SK-N-SH (cell line): ENCODE measurements around the gene HTN1. TPM values are rescaled to one million over a fixed set of nuclear protein-coding genes. Genes with fewer than 3 reads are reported as not detected.

Source experiments
- CTCF ChIA-PET: fragments of 300-600, 350-600 bp; formaldehyde crosslinking; extraction: SDS; loops from one replicate; lab custom pipeline; 2021; lab: Yijun Ruan, JAX
- POLR2A ChIA-PET: fragments of 350-600 bp; sonication (Branson Sonifier 250); formaldehyde crosslinking; extraction: SDS; loops from one replicate; lab custom pipeline; 2020; ENCODE audit warnings: antibody characterized with exemption, inconsistent platforms; lab: Yijun Ruan, JAX
- DNase-seq: peaks from one replicate; pipeline ENCODE4 v3.0.0; 2012
- H2AFZ ChIP-seq: fragments of 200-600 bp; sonication (generic); 2 replicates; pipeline ENCODE4 v1.8.1; 2016; ENCODE audit warnings: antibody characterized with exemption, mild to moderate bottlenecking, low read depth
- H3F3A ChIP-seq: fragments of 200-600 bp; sonication (generic); replicated peaks from 2 replicates; pipeline ENCODE3; 2016; ENCODE audit warnings: antibody characterized with exemption, mild to moderate bottlenecking; ENCODE audit not compliant: insufficient read depth
- H3K27ac ChIP-seq, 2 experiments: fragments of 200-500 bp in 1 of 2; fragments of 200-600 bp in 1 of 2; sonication (Bioruptor generic) in 1 of 2; sonication (generic), shearing (Covaris generic) in 1 of 2; 2 replicates each; pipeline versions ENCODE4 v1.5.1 to v1.6.1; 2014 to 2016; ENCODE audit warnings: low read depth in 2 of 2, inconsistent platforms in 1 of 2, low read length in 1 of 2, mild to moderate bottlenecking in 1 of 2, mixed read lengths in 1 of 2
- H3K27me3 ChIP-seq: fragments of 200-600 bp; sonication (generic), shearing (Covaris generic); 2 replicates; pipeline ENCODE4 v1.6.1; 2016; ENCODE audit warnings: mixed run types; ENCODE audit not compliant: insufficient read depth
- H3K36me3 ChIP-seq, 2 experiments: fragments of 200-500 bp in 1 of 2; fragments of 200-600 bp in 1 of 2; sonication (Bioruptor generic) in 1 of 2; sonication (generic) in 1 of 2; replicated peaks in 1 of 2; 2 replicates each; pipeline versions ENCODE3 to v1.5.1; 2014 to 2016; ENCODE audit warnings: low read length in 1 of 2, mild to moderate bottlenecking in 1 of 2; ENCODE audit not compliant: insufficient read depth in 2 of 2, control insufficient read depth in 1 of 2
- H3K4me1 ChIP-seq, 2 experiments: fragments of 200-500 bp in 1 of 2; fragments of 200-600 bp in 1 of 2; sonication (Bioruptor generic) in 1 of 2; sonication (generic), shearing (Covaris generic) in 1 of 2; 2 replicates each; pipeline versions ENCODE4 v1.5.1 to v1.6.1; 2014 to 2016; ENCODE audit warnings: low read depth in 1 of 2, low read length in 1 of 2, mixed run types in 1 of 2; ENCODE audit not compliant: insufficient read depth in 2 of 2, control insufficient read depth in 1 of 2
- H3K4me2 ChIP-seq: fragments of 200-600 bp; sonication (generic), shearing (Covaris generic); 2 replicates; pipeline ENCODE4 v1.6.1; 2017; ENCODE audit warnings: mixed run types
- H3K4me3 ChIP-seq, 2 experiments: fragments of 200-500 bp in 1 of 2; fragments of 200-600 bp in 1 of 2; sonication (Bioruptor generic) in 1 of 2; sonication (generic), shearing (Covaris generic) in 1 of 2; 2 replicates each; pipeline versions ENCODE4 v1.5.1 to v1.8.1; 2014 to 2016; ENCODE audit warnings: low read depth in 2 of 2, inconsistent platforms in 1 of 2, low read length in 1 of 2, mild to moderate bottlenecking in 1 of 2, mixed read lengths in 1 of 2, moderate library complexity in 1 of 2
- H3K79me2 ChIP-seq: fragments of 200-600 bp; sonication (generic); 2 replicates; pipeline ENCODE4 v1.8.1; 2017; ENCODE audit warnings: mild to moderate bottlenecking; ENCODE audit not compliant: insufficient read depth
- H3K9ac ChIP-seq: fragments of 200-600 bp; sonication (generic); 2 replicates; pipeline ENCODE4 v1.6.1; 2017; ENCODE audit warnings: mixed run types
- H3K9me2 ChIP-seq: fragments of 200-600 bp; sonication (generic); 2 replicates; pipeline ENCODE4 v1.6.1; 2017; ENCODE audit warnings: mixed run types
- H3K9me3 ChIP-seq: fragments of 200-600 bp; sonication (generic); 2 replicates; pipeline ENCODE4 v1.6.1; 2017; ENCODE audit warnings: mixed run types, mild to moderate bottlenecking, moderate library complexity
- H4K20me1 ChIP-seq: fragments of 200-600 bp; sonication (generic); 2 replicates; pipeline ENCODE4 v1.6.1; 2017; ENCODE audit warnings: mild to moderate bottlenecking, mixed run types; ENCODE audit not compliant: insufficient read depth
- ELF1 ChIP-seq: IDR thresholded peaks from 2 replicates; pipeline ENCODE4 v1.4.0; 2012
- EP300 ChIP-seq, 2 experiments: IDR thresholded peaks; 2 replicates each; pipeline versions ENCODE4 v1.4.0 to v1.6.1; 2012; ENCODE audit warnings: borderline replicate concordance in 1 of 2, low read depth in 1 of 2, low read length in 1 of 2
- FOXJ3 ChIP-seq: sonication (generic); formaldehyde crosslinking; IDR thresholded peaks from 2 replicates; pipeline ENCODE4 v1.5.1; 2020; ENCODE audit warnings: mild to moderate bottlenecking, missing genetic modification reagents
- FOXM1 ChIP-seq: IDR thresholded peaks from 2 replicates; pipeline ENCODE4 v1.4.0; 2012; ENCODE audit warnings: low read depth, mild to moderate bottlenecking
- GABPA ChIP-seq: IDR thresholded peaks from 2 replicates; pipeline ENCODE4 v1.4.0; 2012; ENCODE audit warnings: low read depth, mild to moderate bottlenecking
- GATA2 ChIP-seq: sonication (generic); formaldehyde crosslinking; IDR thresholded peaks from 2 replicates; pipeline ENCODE4 v1.5.0; 2020; ENCODE audit warnings: mild to moderate bottlenecking, missing genetic modification reagents
- MEF2A ChIP-seq: IDR thresholded peaks from 2 replicates; pipeline ENCODE4 v1.4.0; 2012; ENCODE audit warnings: low read depth, borderline replicate concordance
- RAD21 ChIP-seq: IDR thresholded peaks from 2 replicates; pipeline ENCODE4 v1.6.1; 2012; ENCODE audit warnings: mild to moderate bottlenecking, low read length
- RCOR1 ChIP-seq: fragments of 150-350 bp; IDR thresholded peaks from 2 replicates; pipeline ENCODE4 v1.6.1; 2017; ENCODE audit warnings: antibody characterized with exemption, low read length
- RFX5 ChIP-seq: IDR thresholded peaks from 2 replicates; pipeline ENCODE4 v1.6.1; 2012; ENCODE audit warnings: mild to moderate bottlenecking, improper control_type of control experiment, low read length
- RXRA ChIP-seq: IDR thresholded peaks from 2 replicates; pipeline ENCODE4 v1.4.0; 2012; ENCODE audit warnings: low read depth, mild to moderate bottlenecking, borderline replicate concordance
- SIN3A ChIP-seq: IDR thresholded peaks from 2 replicates; pipeline ENCODE4 v1.6.1; 2012; ENCODE audit warnings: low read depth, mild to moderate bottlenecking, low read length, moderate library complexity, borderline replicate concordance
- SMC3 ChIP-seq: IDR thresholded peaks from 2 replicates; pipeline ENCODE4 v1.6.1; 2012; ENCODE audit warnings: low read depth, low read length, improper control_type of control experiment
- TAF1 ChIP-seq: IDR thresholded peaks from 2 replicates; pipeline ENCODE4 v1.6.1; 2012; ENCODE audit warnings: low read depth, mild to moderate bottlenecking, low read length, moderate library complexity, borderline replicate concordance
- TCF12 ChIP-seq: IDR thresholded peaks from 2 replicates; pipeline ENCODE4 v1.4.0; 2012
- USF1 ChIP-seq: IDR thresholded peaks from 2 replicates; pipeline ENCODE4 v1.4.0; 2012; ENCODE audit warnings: low read depth, borderline replicate concordance
- USF2 ChIP-seq: fragments of 150-350 bp; IDR thresholded peaks from 2 replicates; pipeline ENCODE4 v1.6.1; 2017; ENCODE audit warnings: antibody characterized with exemption, low read length, low read depth, borderline replicate concordance
- YY1 ChIP-seq: IDR thresholded peaks from 2 replicates; pipeline ENCODE4 v1.4.0; 2012; ENCODE audit warnings: low read depth, mild to moderate bottlenecking
- WGBS: methylation state at CpG from one replicate; pipeline ENCODE4 v1.1.6; 2017; ENCODE audit warnings: low lambda C conversion rate; 5-methylcytosine and 5-hydroxymethylcytosine counted together
- polyA plus RNA-seq, 3 experiments: library from polyadenylated mRNA; depleted of rRNA; stranded (reverse); fragments of >200 nt; gene quantifications; 2 replicates each; pipeline ENCODE4 v1.2.3, GENCODE V29; 2012
- TF ChIP-seq, protein P1 (sequence below): fragments of 150-350 bp; IDR thresholded peaks from 2 replicates; pipeline ENCODE4 v1.6.1; 2016; ENCODE audit warnings: mild to moderate bottlenecking, low read depth, low read length
- TF ChIP-seq, protein P2 (sequence below): IDR thresholded peaks from 2 replicates; pipeline ENCODE4 v1.4.0; 2012; ENCODE audit warnings: low read depth, borderline replicate concordance

Gene HTN1
- polyA plus RNA-seq, 1 of the 3 experiments (the other 2 are of a cell fraction), result not detected

DNA sequence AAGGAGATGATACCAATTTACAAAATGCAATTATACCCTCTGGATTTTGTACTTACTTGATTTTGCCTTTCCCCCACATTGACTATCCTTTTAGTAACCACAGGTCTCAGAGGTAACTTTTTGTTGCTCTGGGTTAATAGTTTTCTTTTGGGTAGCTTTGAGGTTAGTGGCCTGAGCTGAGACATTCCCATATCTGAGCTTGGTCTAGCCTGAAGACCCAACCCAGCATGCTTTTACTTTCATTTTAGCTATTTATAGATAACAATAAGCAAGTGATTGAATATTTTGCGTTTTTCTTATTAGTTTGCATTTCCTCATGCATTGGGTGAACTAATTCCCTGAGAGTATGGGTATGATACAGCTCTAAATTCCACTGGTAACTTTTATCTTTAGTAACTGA is 11.8 kb downstream of the HTN1 start:
- Histone ChIP-seq H3K27me3 (no peaks in the 10 kb centered on the region), H3K4me1 (no peaks in the 10 kb centered on the region), H3K79me2 (no peaks in the 10 kb centered on the region), H3K36me3 (no peaks in the 10 kb centered on the region), H2AFZ (no peak overlapping the region), H3K4me2 (no peak overlapping the region), H3K9ac (no peak overlapping the region), H3K4me3 (no peak overlapping the region), H3F3A (no peaks in the 10 kb centered on the region), H4K20me1 (no peaks in the 10 kb centered on the region), H3K27ac (no peak overlapping the region), H3K9me2 (no peaks in the 10 kb centered on the region), H3K9me3 (no peaks in the 10 kb centered on the region)
- POLR2A ChIA-PET, result no interaction called here
- no peak for DNase-seq
- CTCF ChIA-PET, result no interaction called here
- TF ChIP-seq RXRA (no peak), ELF1 (no peak), EP300 (IDR thresholded peaks at IDR 0.05; ENCODE audit: borderline replicate concordance in 1 of 2, low read depth in 1 of 2, low read length in 1 of 2) (no peak), RAD21 (no peak), TAF1 (no peak), RCOR1 (no peak), GABPA (no peak), GATA2 (no peak), FOXJ3 (no peak), YY1 (no peak), TCF12 (no peak)
- TF ChIP-seq, protein P1, sequence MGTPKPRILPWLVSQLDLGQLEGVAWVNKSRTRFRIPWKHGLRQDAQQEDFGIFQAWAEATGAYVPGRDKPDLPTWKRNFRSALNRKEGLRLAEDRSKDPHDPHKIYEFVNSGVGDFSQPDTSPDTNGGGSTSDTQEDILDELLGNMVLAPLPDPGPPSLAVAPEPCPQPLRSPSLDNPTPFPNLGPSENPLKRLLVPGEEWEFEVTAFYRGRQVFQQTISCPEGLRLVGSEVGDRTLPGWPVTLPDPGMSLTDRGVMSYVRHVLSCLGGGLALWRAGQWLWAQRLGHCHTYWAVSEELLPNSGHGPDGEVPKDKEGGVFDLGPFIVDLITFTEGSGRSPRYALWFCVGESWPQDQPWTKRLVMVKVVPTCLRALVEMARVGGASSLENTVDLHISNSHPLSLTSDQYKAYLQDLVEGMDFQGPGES, result no peak
- TF ChIP-seq, protein P2, sequence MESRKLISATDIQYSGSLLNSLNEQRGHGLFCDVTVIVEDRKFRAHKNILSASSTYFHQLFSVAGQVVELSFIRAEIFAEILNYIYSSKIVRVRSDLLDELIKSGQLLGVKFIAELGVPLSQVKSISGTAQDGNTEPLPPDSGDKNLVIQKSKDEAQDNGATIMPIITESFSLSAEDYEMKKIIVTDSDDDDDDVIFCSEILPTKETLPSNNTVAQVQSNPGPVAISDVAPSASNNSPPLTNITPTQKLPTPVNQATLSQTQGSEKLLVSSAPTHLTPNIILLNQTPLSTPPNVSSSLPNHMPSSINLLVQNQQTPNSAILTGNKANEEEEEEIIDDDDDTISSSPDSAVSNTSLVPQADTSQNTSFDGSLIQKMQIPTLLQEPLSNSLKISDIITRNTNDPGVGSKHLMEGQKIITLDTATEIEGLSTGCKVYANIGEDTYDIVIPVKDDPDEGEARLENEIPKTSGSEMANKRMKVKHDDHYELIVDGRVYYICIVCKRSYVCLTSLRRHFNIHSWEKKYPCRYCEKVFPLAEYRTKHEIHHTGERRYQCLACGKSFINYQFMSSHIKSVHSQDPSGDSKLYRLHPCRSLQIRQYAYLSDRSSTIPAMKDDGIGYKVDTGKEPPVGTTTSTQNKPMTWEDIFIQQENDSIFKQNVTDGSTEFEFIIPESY, result no peak
- 0% methylated on average over 1 of the region's 1 CpG for WGBS

DNA sequence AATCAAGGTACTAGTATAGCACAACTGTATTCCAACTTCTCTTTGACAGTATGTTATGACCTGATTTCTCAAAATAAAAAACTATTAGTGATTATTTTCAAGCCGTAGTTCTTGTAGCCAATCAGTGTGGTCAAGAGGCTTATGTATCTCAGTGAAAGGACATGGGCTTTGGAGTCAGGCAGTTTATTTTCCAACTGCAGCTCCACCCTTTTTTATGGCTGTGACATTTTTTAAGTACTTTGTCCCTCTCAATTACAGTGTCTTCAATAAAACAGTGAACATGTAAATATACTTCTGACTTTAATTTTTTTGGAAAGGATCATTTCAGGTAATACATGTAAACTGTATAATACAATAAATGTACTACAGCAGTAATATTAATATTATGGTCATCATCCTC is 30.0 kb downstream of the HTN1 start:
- DNase-seq, result no peak
- ChIA-PET POLR2A (no interaction called here), CTCF (no interaction called here)
- no peak for TF ChIP-seq SIN3A
- no peak for TF ChIP-seq ELF1
- TF ChIP-seq MEF2A, result no peak
- TF ChIP-seq GATA2, result no peak
- no peak for TF ChIP-seq FOXM1
- no peak for TF ChIP-seq TCF12
- no peak for TF ChIP-seq RFX5
- TF ChIP-seq USF2, result no peak
- no peak for TF ChIP-seq USF1
- TF ChIP-seq, protein P2, result no peak
- no peak for TF ChIP-seq EP300 (IDR thresholded peaks at IDR 0.05; ENCODE audit: borderline replicate concordance in 1 of 2, low read depth in 1 of 2, low read length in 1 of 2)
- TF ChIP-seq SMC3, result no peak
- no peak overlapping the region for H3K27ac ChIP-seq
- no peaks in the 10 kb centered on the region for H4K20me1 ChIP-seq
- H3K4me3 ChIP-seq, result no peak overlapping the region
- no peaks in the 10 kb centered on the region for H3K9me3 ChIP-seq
- no peaks in the 10 kb centered on the region for H3K9me2 ChIP-seq
- H3K36me3 ChIP-seq, result no peaks in the 10 kb centered on the region
- H3K4me1 ChIP-seq, result no peaks in the 10 kb centered on the region
- no peaks in the 10 kb centered on the region for H3F3A ChIP-seq
- 13% methylated on average over 1 of the region's 1 CpG for WGBS
- no peak overlapping the region for H3K4me2 ChIP-seq
- H3K9ac ChIP-seq, result no peak overlapping the region
- H3K79me2 ChIP-seq, result no peaks in the 10 kb centered on the region
- no peak overlapping the region for H2AFZ ChIP-seq
- no peaks in the 10 kb centered on the region for H3K27me3 ChIP-seq
